Measurements from ENCODE around the gene USP47. TPM values are rescaled to one million over a fixed set of nuclear protein-coding genes. Genes with fewer than 3 reads are reported as not detected.

The USP47 gene
- total RNA-seq, 1 donor from 2014 or later = 54.0 TPM

DNA sequence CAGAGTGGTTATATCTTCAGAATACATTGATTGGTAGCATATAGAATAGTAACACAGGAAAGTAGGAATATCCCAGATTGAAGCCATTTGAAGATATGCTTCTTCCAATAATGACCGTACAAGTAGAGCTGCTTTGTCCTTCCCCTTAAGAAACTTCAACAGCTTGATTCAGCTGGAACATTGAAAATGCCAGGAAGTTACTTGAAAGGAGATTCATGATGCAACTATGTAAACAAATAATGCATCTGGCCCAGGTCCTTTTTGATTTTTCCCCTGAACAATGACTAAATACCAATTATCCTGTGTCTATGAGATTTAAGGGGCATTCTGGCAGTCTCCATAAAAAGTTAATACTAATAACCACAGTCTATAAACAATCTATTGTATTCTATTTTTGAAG lies 163.7 kb downstream of the USP47 start:
- no peaks in the 10 kb centered on the region for H3K27me3 ChIP-seq (ENCODE audit: control insufficient read depth, insufficient read depth, low read length)
- TF ChIP-seq, protein P1, sequence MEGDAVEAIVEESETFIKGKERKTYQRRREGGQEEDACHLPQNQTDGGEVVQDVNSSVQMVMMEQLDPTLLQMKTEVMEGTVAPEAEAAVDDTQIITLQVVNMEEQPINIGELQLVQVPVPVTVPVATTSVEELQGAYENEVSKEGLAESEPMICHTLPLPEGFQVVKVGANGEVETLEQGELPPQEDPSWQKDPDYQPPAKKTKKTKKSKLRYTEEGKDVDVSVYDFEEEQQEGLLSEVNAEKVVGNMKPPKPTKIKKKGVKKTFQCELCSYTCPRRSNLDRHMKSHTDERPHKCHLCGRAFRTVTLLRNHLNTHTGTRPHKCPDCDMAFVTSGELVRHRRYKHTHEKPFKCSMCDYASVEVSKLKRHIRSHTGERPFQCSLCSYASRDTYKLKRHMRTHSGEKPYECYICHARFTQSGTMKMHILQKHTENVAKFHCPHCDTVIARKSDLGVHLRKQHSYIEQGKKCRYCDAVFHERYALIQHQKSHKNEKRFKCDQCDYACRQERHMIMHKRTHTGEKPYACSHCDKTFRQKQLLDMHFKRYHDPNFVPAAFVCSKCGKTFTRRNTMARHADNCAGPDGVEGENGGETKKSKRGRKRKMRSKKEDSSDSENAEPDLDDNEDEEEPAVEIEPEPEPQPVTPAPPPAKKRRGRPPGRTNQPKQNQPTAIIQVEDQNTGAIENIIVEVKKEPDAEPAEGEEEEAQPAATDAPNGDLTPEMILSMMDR (IDR thresholded peaks at IDR 0.05; ENCODE audit: insufficient read depth, low read length, severe bottlenecking) = no peak
- no peaks in the 10 kb centered on the region for H3K36me3 ChIP-seq (ENCODE audit: control insufficient read depth, insufficient read depth, low read length)
- H3K4me3 ChIP-seq (ENCODE audit: low read depth, low read length) = no peak overlapping the region
- FAIRE-seq = no peak
- peak; percentile 76 for DNase-seq (ENCODE audit: low read depth)

GRCh38 chr11:12006552-12007229 lies 164.9 kb downstream of the USP47 start:
- DNase-seq (ENCODE audit: low read depth) (no peak), FAIRE-seq (no peak)
- Histone ChIP-seq H3K4me3 (ENCODE audit: low read depth, low read length) (no peak overlapping the region), H3K27me3 (ENCODE audit: control insufficient read depth, insufficient read depth, low read length) (no peaks in the 10 kb centered on the region), H3K36me3 (ENCODE audit: control insufficient read depth, insufficient read depth, low read length) (no peaks in the 10 kb centered on the region)
- TF ChIP-seq, protein P1 (IDR thresholded peaks at IDR 0.05; ENCODE audit: insufficient read depth, low read length, severe bottlenecking) = no peak

DNA sequence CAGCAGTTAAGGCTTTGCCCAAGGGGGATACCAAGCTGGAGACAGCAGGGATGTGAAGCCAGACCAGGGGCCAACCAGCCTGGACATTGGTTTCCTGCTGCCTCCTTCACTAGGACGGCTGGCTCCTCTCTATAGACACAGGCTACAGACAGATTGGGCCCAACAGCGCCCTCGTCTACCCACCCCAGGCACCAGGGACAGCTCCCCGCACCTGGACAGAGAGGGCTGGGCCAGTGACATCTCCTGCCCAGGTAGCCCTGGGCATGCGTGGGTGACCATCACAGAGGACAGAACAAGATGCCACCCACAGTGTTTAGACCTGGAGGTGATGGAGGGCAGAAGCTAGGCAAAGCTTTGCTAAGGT lies 165.4 kb downstream of the USP47 start:
- TF ChIP-seq, protein P1 (IDR thresholded peaks at IDR 0.05; ENCODE audit: insufficient read depth, low read length, severe bottlenecking) = no peak
- no peak for FAIRE-seq
- Histone ChIP-seq H3K4me3 (ENCODE audit: low read depth, low read length) (peak overlapping the region; percentile 45), H3K27me3 (ENCODE audit: control insufficient read depth, insufficient read depth, low read length) (no peaks in the 10 kb centered on the region), H3K36me3 (ENCODE audit: control insufficient read depth, insufficient read depth, low read length) (no peaks in the 10 kb centered on the region)
- no peak for DNase-seq (ENCODE audit: low read depth)

GRCh38 chr11:12007769-12008737 lies 166.3 kb downstream of the USP47 start, which contains the start of gene DKK3:
Gene DKK3 (minus strand): TSS chr11:12008626. CDS start chr11:12008582, 44 bp downstream.
- Histone ChIP-seq H3K36me3 (ENCODE audit: control insufficient read depth, insufficient read depth, low read length) (no peaks in the 10 kb centered on the region), H3K27me3 (ENCODE audit: control insufficient read depth, insufficient read depth, low read length) (no peaks in the 10 kb centered on the region), H3K4me3 (ENCODE audit: low read depth, low read length) (peak within 1 kb of the TSS; percentile 45)
- DNase-seq (ENCODE audit: low read depth) (peak; percentile 81), FAIRE-seq (no peak)
- TF ChIP-seq, protein P1 (IDR thresholded peaks at IDR 0.05; ENCODE audit: insufficient read depth, low read length, severe bottlenecking) = no peak

Other genes with a start within 250 kb of the USP47 start
- gene GALNT18, start 220.0 kb upstream of the USP47 start, total RNA-seq = 21.4 and 26.1 TPM in 2 replicates
- gene DKK3, start 166.7 kb downstream of the USP47 start, total RNA-seq = 72.4 and 134 TPM in 2 replicates

Data from bronchial epithelial cell (primary cell).